ENCODE measurements around the gene MAP3K8.

DNA sequence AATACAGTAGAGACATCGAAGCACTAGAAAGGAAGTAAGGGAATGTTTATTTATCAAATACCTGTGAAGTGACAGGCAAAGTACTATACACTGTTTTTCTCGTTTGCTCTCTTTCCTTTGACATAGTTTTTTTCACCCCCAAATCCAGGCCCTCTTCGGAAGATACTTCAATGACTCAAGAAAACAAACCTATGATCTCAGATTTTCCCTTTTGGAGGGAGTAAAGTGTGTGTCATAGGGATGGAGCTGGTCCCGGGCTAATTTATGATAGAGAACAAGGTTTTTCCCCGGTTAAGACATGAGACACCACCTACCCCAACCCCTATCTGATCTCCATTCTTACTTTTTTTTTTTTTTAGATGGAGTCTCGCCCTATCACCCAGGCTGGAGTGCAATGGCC, 61.7 kb downstream of the MAP3K8 start:
- TF ChIP-seq POLR2A (IDR thresholded peaks at IDR 0.05) = no peak
- TF ChIP-seq, protein P1, sequence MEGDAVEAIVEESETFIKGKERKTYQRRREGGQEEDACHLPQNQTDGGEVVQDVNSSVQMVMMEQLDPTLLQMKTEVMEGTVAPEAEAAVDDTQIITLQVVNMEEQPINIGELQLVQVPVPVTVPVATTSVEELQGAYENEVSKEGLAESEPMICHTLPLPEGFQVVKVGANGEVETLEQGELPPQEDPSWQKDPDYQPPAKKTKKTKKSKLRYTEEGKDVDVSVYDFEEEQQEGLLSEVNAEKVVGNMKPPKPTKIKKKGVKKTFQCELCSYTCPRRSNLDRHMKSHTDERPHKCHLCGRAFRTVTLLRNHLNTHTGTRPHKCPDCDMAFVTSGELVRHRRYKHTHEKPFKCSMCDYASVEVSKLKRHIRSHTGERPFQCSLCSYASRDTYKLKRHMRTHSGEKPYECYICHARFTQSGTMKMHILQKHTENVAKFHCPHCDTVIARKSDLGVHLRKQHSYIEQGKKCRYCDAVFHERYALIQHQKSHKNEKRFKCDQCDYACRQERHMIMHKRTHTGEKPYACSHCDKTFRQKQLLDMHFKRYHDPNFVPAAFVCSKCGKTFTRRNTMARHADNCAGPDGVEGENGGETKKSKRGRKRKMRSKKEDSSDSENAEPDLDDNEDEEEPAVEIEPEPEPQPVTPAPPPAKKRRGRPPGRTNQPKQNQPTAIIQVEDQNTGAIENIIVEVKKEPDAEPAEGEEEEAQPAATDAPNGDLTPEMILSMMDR (IDR thresholded peaks at IDR 0.05) = no peak
- no peak for TF ChIP-seq EP300 (IDR thresholded peaks at IDR 0.05)

Data from tibial nerve (tissue), 4 donors.